Upper lobe of left lung (tissue), 4 donors: ENCODE results near the gene BMPR1B.

ENCODE experiments used
- EP300 ChIP-seq, 4 donors: sonication (generic); formaldehyde crosslinking; IDR thresholded peaks; one replicate each; pipeline ENCODE4 v1.5.1; 2017; ENCODE audit warnings: antibody characterized with exemption in 4 of 4, control low read depth in 2 of 4
- TF ChIP-seq, protein P1 (sequence below), 6 experiments: fragments of 450-650 bp in 4 of 6; fragments of 200-600 bp in 2 of 6; sonication (generic) in 2 of 6; IDR thresholded peaks; one replicate each; pipeline ENCODE4 v1.5.1; 2016 to 2019; ENCODE audit warnings: antibody characterized with exemption in 6 of 6

DNA sequence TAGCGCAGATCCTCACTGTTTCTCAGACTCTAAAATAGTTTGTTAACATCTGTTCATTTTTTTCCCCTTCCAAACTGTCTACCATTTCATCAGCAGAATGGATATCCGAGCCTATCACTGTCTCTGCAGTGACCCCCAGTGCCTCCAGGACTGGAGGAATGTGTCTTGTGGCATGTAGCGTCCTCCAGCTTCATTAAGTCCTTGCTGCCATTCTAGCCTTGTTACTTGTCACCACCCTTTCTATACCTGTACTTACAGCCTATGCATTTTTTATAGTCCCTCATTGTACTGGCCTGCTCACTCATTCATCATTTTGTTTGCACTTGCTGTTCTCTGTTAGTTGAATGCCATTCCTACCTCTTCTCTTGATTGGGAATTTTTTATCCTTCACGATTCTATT, 179.1 kb downstream of the BMPR1B start:
- TF ChIP-seq, protein P1, sequence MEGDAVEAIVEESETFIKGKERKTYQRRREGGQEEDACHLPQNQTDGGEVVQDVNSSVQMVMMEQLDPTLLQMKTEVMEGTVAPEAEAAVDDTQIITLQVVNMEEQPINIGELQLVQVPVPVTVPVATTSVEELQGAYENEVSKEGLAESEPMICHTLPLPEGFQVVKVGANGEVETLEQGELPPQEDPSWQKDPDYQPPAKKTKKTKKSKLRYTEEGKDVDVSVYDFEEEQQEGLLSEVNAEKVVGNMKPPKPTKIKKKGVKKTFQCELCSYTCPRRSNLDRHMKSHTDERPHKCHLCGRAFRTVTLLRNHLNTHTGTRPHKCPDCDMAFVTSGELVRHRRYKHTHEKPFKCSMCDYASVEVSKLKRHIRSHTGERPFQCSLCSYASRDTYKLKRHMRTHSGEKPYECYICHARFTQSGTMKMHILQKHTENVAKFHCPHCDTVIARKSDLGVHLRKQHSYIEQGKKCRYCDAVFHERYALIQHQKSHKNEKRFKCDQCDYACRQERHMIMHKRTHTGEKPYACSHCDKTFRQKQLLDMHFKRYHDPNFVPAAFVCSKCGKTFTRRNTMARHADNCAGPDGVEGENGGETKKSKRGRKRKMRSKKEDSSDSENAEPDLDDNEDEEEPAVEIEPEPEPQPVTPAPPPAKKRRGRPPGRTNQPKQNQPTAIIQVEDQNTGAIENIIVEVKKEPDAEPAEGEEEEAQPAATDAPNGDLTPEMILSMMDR (IDR thresholded peaks at IDR 0.05) = no peak
- TF ChIP-seq EP300 (IDR thresholded peaks at IDR 0.05) = no peak
